NCI-H128 (cell line): ENCODE measurements around the gene LDLRAD4.
"Not testable (repeated sequence)": the region's sequence is repeated elsewhere in the genome, so short reads cannot be mapped to it uniquely, and the experiment has no call there.

Source experiments
- DNase-seq: peaks from one replicate; lab custom pipeline; 2025; ENCODE audit not compliant: unreplicated experiment; lab: John Stamatoyannopoulos, UW

Gene LDLRAD4

GRCh38 chr18:13641551-13642439 lies 423.2 kb downstream of the LDLRAD4 start:
- no peak for DNase-seq

GRCh38 chr18:13642440-13642827 lies 423.9 kb downstream of the LDLRAD4 start:
- no peak for DNase-seq

- DNase-seq, result no peak
Observed at GRCh38 chr18:13643261-13643751, 424.7 kb downstream of the LDLRAD4 start.

- DNase-seq, result no peak
Observed at GRCh38 chr18:13645093-13645492, 426.5 kb downstream of the LDLRAD4 start.

GRCh38 chr18:13646633-13647032 lies 428.1 kb downstream of the LDLRAD4 start:
- no peak for DNase-seq

- DNase-seq, result no peak
Observed at GRCh38 chr18:13647761-13648160, 429.2 kb downstream of the LDLRAD4 start.

- no peak for DNase-seq
Observed at GRCh38 chr18:13649397-13650390, 431.1 kb downstream of the LDLRAD4 start.

- no peak for DNase-seq
Observed at GRCh38 chr18:13653746-13654433, 435.3 kb downstream of the LDLRAD4 start.

- no peak for DNase-seq
Observed at GRCh38 chr18:13657974-13658373, 439.4 kb downstream of the LDLRAD4 start.

- no peak for DNase-seq
Observed at GRCh38 chr18:13658436-13659204, 440.1 kb downstream of the LDLRAD4 start.

GRCh38 chr18:13660510-13660909 lies 441.9 kb downstream of the LDLRAD4 start:
- DNase-seq, result no peak

- no peak for DNase-seq
Observed at GRCh38 chr18:13661051-13661778, 442.7 kb downstream of the LDLRAD4 start.

GRCh38 chr18:13661779-13662256 lies 443.3 kb downstream of the LDLRAD4 start:
- DNase-seq, result no peak

- DNase-seq, result no peak
Observed at GRCh38 chr18:13672657-13673056, 454.1 kb downstream of the LDLRAD4 start.

- DNase-seq, result no peak
Observed at GRCh38 chr18:13676471-13676870, 457.9 kb downstream of the LDLRAD4 start.

GRCh38 chr18:13677350-13677749 lies 458.8 kb downstream of the LDLRAD4 start:
- not testable (repeated sequence) for DNase-seq

GRCh38 chr18:13680612-13681011 lies 462.1 kb downstream of the LDLRAD4 start:
- DNase-seq, result no peak

GRCh38 chr18:13681701-13682100 lies 463.1 kb downstream of the LDLRAD4 start:
- DNase-seq, result no peak

GRCh38 chr18:13684546-13684945 lies 466.0 kb downstream of the LDLRAD4 start:
- no peak for DNase-seq
